GM21723 (cell line): ENCODE measurements around the gene NXPH1.

Experiments used
- ATAC-seq: cut with Tn5 transposase; IDR thresholded peaks from one replicate; pipeline ENCODE4 v1.9.1; 2021; ENCODE audit warnings: mild to moderate bottlenecking, moderate library complexity; ENCODE audit not compliant: unreplicated experiment

Gene NXPH1

DNA sequence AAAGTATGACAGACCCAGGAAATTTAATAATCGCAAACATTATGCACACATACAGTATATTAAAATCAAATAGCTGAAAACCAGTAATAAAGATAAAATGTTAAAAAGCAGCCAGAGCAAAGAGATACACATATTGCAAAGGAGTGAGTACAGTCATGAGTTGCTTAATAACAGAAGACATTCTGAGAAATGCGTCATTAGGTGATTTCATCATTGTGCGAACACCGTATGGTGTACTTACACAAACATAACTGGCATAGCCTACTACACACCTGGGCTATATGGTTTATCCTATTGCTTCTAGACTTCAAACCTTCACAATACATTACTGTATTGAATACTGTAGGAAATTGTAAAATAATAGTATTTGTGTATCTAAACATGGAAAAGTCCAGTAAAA lies 367.6 kb downstream of the NXPH1 start:
- no peak for ATAC-seq
